ENCODE results near the gene PEX5L. TPM values are rescaled to one million over a fixed set of nuclear protein-coding genes. Genes with fewer than 3 reads are reported as not detected.
A peak's percentile ranks its signal among the peaks of the same experiment; 100 is the strongest.

Gene PEX5L
- total RNA-seq (0.30 and 0.35 TPM in 2 replicates), polyA plus RNA-seq (0.07 and 0.10 TPM in 2 replicates)

DNA sequence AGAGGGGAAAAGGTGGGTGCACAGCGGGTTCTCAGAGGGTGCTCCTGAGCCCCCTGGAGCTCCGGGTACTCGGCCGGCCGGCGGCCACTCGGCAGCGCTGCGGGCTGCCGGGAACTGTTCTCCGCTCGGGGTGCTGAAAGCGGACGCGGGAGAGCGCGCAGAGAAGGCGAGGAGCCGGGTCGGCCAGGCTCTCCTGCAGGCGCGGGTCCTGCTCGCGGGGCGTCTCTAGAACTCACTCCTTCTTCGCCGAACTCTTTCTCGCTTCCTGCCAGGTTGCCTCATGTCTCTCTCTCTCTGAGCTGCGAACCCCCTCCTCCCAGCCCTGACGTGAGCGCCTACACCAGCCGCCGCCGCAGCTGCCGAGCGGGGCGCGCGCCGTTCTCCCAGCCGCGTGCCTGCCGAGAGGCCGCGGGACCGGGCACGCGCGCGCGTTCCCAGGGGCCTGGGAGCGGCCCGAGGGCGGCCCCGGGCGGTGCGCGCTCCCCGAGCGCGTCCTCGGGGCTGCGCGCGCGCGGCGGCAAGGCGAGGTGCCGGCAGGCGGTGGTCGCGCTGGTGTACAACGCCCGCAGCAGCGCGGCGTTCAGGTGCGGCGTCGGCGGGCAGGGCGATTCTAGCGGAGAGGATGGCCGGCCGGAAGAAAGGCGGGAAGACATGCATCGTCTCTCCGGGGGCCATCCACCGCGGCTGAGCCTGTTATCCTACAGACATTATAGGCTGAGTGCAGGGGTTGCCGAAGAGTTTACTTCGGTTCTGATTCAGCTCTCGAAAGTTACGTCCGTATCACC is at the start of gene PEX5L:
TSS of gene PEX5L (minus strand) at position 267 of the 785 bp plus-strand sequence. CDS start 338 bp downstream, outside the sequence.
- peak; percentile 48 to 90 for DNase-seq (ENCODE audit: low read depth in 1 of 2, low spot score in 1 of 2)
- Histone ChIP-seq H3K27me3 (peaks cover 63% of the 10 kb centered on the region), H3K4me1 (ENCODE audit: low read depth) (peaks cover 6% of the 10 kb centered on the region), H3K9me3 (ENCODE audit: low read depth) (no peaks in the 10 kb centered on the region), H3K36me3 (no peaks in the 10 kb centered on the region), H3K4me3 (peak within 1 kb of the TSS; percentile 39), H3K27ac (no peak within 1 kb of the TSS)
- no peak for TF ChIP-seq CTCF (IDR thresholded peaks at IDR 0.05; ENCODE audit: low read depth, low read length)

DNA sequence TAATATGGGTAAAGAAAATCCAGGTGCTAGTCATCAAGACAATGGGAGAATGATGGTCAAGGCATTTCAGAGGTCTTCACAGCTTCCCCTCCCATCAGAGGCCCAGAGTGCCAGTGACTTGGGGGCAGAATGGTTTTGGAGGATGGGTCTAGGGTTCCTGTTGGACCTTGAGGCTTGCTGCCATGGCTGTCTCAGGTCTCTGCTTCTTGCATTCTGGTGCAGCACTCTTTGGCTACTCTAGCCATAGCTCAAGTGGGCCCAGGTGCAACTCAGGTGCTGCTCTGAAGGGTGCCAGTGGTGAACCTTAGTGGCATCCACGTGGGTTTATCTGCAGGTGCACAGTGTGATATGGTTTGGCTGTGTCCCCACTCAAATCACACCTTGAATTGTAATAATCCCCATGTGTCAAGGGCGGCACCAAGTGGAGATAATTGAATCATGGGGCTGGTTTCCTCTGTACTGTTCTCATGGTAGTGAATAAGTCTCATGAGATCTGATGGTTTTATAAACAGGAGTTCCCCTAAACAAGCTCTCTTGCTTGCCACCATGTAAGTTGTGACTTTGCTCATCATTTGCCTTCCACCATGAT is 48.5 kb upstream of the PEX5L start:
- H3K4me1 ChIP-seq (ENCODE audit: low read depth) = no peaks in the 10 kb centered on the region
- H3K9me3 ChIP-seq (ENCODE audit: low read depth) = no peaks in the 10 kb centered on the region
- H3K36me3 ChIP-seq = no peaks in the 10 kb centered on the region
- no peaks in the 10 kb centered on the region for H3K27me3 ChIP-seq
- H3K4me3 ChIP-seq = no peak overlapping the region
- no peak for TF ChIP-seq CTCF (IDR thresholded peaks at IDR 0.05; ENCODE audit: low read depth, low read length)
- DNase-seq (ENCODE audit: low read depth in 1 of 2, low spot score in 1 of 2) = no peak
- no peak overlapping the region for H3K27ac ChIP-seq

GRCh38 chr3:180082699-180083098 is 46.0 kb upstream of the PEX5L start:
- Histone ChIP-seq H3K4me1 (ENCODE audit: low read depth) (no peaks in the 10 kb centered on the region), H3K27ac (no peak overlapping the region), H3K9me3 (ENCODE audit: low read depth) (no peaks in the 10 kb centered on the region), H3K4me3 (no peak overlapping the region), H3K27me3 (no peaks in the 10 kb centered on the region), H3K36me3 (no peaks in the 10 kb centered on the region)
- TF ChIP-seq CTCF (IDR thresholded peaks at IDR 0.05; ENCODE audit: low read depth, low read length) = no peak
- DNase-seq (ENCODE audit: low read depth in 1 of 2, low spot score in 1 of 2) = no peak

DNA sequence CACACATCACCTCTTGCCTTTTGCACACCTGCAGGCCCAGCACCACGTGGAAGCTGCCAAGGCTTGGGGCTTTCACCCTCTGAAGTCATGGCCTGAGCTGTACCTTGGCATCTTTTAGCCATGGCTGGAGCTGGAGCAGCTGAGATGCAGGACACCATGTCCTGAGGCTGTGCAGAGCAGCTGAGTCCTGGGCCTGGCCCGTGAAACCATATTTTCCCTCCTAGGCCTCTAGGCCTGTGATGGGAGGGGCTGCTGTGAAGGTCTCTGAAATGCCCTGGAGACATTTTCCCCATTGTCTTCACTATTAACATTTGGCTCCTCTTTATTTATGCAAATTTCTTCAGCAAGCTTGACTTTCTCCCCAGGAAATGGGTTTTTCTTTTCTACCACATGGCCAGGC is 41.9 kb upstream of the PEX5L start:
- Histone ChIP-seq H3K9me3 (ENCODE audit: low read depth) (no peaks in the 10 kb centered on the region), H3K27me3 (no peaks in the 10 kb centered on the region), H3K4me1 (ENCODE audit: low read depth) (no peaks in the 10 kb centered on the region), H3K36me3 (no peaks in the 10 kb centered on the region), H3K27ac (no peak overlapping the region), H3K4me3 (no peak overlapping the region)
- DNase-seq (ENCODE audit: low read depth in 1 of 2, low spot score in 1 of 2) = no peak
- TF ChIP-seq CTCF (IDR thresholded peaks at IDR 0.05; ENCODE audit: low read depth, low read length) = no peak

DNA sequence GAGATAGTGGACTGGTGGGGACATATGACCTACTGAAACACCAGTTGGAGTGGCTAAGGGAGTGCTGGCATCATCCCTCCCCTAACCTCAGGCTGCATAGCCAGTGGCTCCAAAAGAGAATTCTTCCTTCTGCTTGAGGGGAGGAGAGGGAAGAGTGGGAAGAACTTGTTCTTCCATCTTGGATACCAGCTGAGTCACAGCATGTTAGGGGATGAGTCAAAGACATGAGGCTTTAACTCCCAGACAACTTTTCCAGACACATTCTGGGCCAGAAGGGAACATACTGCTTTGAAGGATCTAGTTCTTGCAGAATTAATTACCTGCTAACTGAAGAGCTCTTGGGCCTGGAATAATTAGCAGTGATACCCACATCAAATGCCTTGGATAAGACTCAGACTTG is 36.8 kb upstream of the PEX5L start:
- Histone ChIP-seq H3K36me3 (no peaks in the 10 kb centered on the region), H3K9me3 (ENCODE audit: low read depth) (no peaks in the 10 kb centered on the region), H3K27me3 (no peaks in the 10 kb centered on the region), H3K27ac (no peak overlapping the region), H3K4me1 (ENCODE audit: low read depth) (no peaks in the 10 kb centered on the region), H3K4me3 (no peak overlapping the region)
- DNase-seq (ENCODE audit: low read depth in 1 of 2, low spot score in 1 of 2) = no peak
- no peak for TF ChIP-seq CTCF (IDR thresholded peaks at IDR 0.05; ENCODE audit: low read depth, low read length)

Data from cardiac muscle cell (in vitro differentiated cells and primary cell).